GM19351 (cell line): Measurements from ENCODE around the gene DCLK2.

Experiments used
- ATAC-seq: cut with Tn5 transposase; IDR thresholded peaks from one replicate; pipeline ENCODE4 v1.9.1; 2021; ENCODE audit warnings: mild to moderate bottlenecking, moderate library complexity; ENCODE audit not compliant: unreplicated experiment

Gene DCLK2

GRCh38 chr4:150078041-150078578 is at the start of gene DCLK2:
Gene DCLK2, plus strand, starts transcription at chr4:150078445. Its CDS starts 583 bp downstream, at chr4:150079028.
- ATAC-seq = peak; percentile 9

GRCh38 chr4:150032541-150032940 is 45.7 kb upstream of the DCLK2 start:
- no peak for ATAC-seq

- ATAC-seq = no peak
Observed at GRCh38 chr4:150033081-150033480, 45.2 kb upstream of the DCLK2 start.

GRCh38 chr4:150033901-150034300 is 44.3 kb upstream of the DCLK2 start:
- ATAC-seq = no peak

- ATAC-seq = no peak
Observed at GRCh38 chr4:150037251-150037856, 40.9 kb upstream of the DCLK2 start.

- ATAC-seq = peak; percentile 96
Observed at GRCh38 chr4:150038335-150039076, 39.7 kb upstream of the DCLK2 start.

- no peak for ATAC-seq
Observed at GRCh38 chr4:150039274-150040127, 38.7 kb upstream of the DCLK2 start.

GRCh38 chr4:150044517-150044916 is 33.7 kb upstream of the DCLK2 start:
- no peak for ATAC-seq

GRCh38 chr4:150045410-150045809 is 32.8 kb upstream of the DCLK2 start:
- ATAC-seq = no peak

GRCh38 chr4:150046728-150047217 is 31.5 kb upstream of the DCLK2 start:
- no peak for ATAC-seq

GRCh38 chr4:150047546-150047945 is 30.7 kb upstream of the DCLK2 start:
- no peak for ATAC-seq

GRCh38 chr4:150049682-150050081 is 28.6 kb upstream of the DCLK2 start:
- no peak for ATAC-seq

- ATAC-seq = no peak
Observed at GRCh38 chr4:150050566-150050965, 27.7 kb upstream of the DCLK2 start.

- ATAC-seq = no peak
Observed at GRCh38 chr4:150051111-150051510, 27.1 kb upstream of the DCLK2 start.

GRCh38 chr4:150055467-150055866 is 22.8 kb upstream of the DCLK2 start:
- ATAC-seq = no peak

GRCh38 chr4:150056569-150056968 is 21.7 kb upstream of the DCLK2 start:
- no peak for ATAC-seq

- no peak for ATAC-seq
Observed at GRCh38 chr4:150061086-150061776, 17.0 kb upstream of the DCLK2 start.

GRCh38 chr4:150063128-150063527 is 15.1 kb upstream of the DCLK2 start:
- ATAC-seq = no peak

GRCh38 chr4:150065740-150066139 is 12.5 kb upstream of the DCLK2 start:
- ATAC-seq = no peak

- no peak for ATAC-seq
Observed at GRCh38 chr4:150067859-150068258, 10.4 kb upstream of the DCLK2 start.
